ENCODE results near the gene SLIT1.

Gene SLIT1

GRCh38 chr10:97169911-97170693 lies 15.7 kb downstream of the SLIT1 start:
- no peak for DNase-seq (ENCODE audit: low read depth)

GRCh38 chr10:97169063-97169462 lies 16.7 kb downstream of the SLIT1 start:
- no peak for DNase-seq (ENCODE audit: low read depth)

- DNase-seq (ENCODE audit: low read depth) = no peak
Observed at GRCh38 chr10:97168645-97169044, 17.1 kb downstream of the SLIT1 start.

GRCh38 chr10:97165499-97165898 lies 20.3 kb downstream of the SLIT1 start:
- no peak for DNase-seq (ENCODE audit: low read depth)

GRCh38 chr10:97163781-97164501 lies 21.8 kb downstream of the SLIT1 start:
- no peak for DNase-seq (ENCODE audit: low read depth)

GRCh38 chr10:97163181-97163580 lies 22.6 kb downstream of the SLIT1 start:
- DNase-seq (ENCODE audit: low read depth) = no peak

GRCh38 chr10:97159646-97160305 lies 26.0 kb downstream of the SLIT1 start:
- no peak for DNase-seq (ENCODE audit: low read depth)

GRCh38 chr10:97157578-97158095 lies 28.1 kb downstream of the SLIT1 start:
- DNase-seq (ENCODE audit: low read depth) = no peak

GRCh38 chr10:97154781-97155180 lies 31.0 kb downstream of the SLIT1 start:
- no peak for DNase-seq (ENCODE audit: low read depth)

- DNase-seq (ENCODE audit: low read depth) = no peak
Observed at GRCh38 chr10:97154162-97154561, 31.6 kb downstream of the SLIT1 start.

GRCh38 chr10:97153270-97153850 lies 32.4 kb downstream of the SLIT1 start:
- DNase-seq (ENCODE audit: low read depth) = no peak

GRCh38 chr10:97151307-97151914 lies 34.3 kb downstream of the SLIT1 start:
- DNase-seq (ENCODE audit: low read depth) = no peak

GRCh38 chr10:97150616-97151015 lies 35.1 kb downstream of the SLIT1 start:
- DNase-seq (ENCODE audit: low read depth) = no peak

- DNase-seq (ENCODE audit: low read depth) = no peak
Observed at GRCh38 chr10:97150013-97150595, 35.7 kb downstream of the SLIT1 start.

- no peak for DNase-seq (ENCODE audit: low read depth)
Observed at GRCh38 chr10:97149079-97149531, 36.7 kb downstream of the SLIT1 start.

GRCh38 chr10:97144297-97144696 lies 41.5 kb downstream of the SLIT1 start:
- no peak for DNase-seq (ENCODE audit: low read depth)

GRCh38 chr10:97142834-97143233 lies 42.9 kb downstream of the SLIT1 start:
- no peak for DNase-seq (ENCODE audit: low read depth)

GRCh38 chr10:97140902-97141745 lies 44.6 kb downstream of the SLIT1 start:
- no peak for DNase-seq (ENCODE audit: low read depth)

- no peak for DNase-seq (ENCODE audit: low read depth)
Observed at GRCh38 chr10:97140049-97140846, 45.5 kb downstream of the SLIT1 start.

- no peak for DNase-seq (ENCODE audit: low read depth)
Observed at GRCh38 chr10:97139651-97140048, 46.1 kb downstream of the SLIT1 start.
